GM18511 (cell line): Measurements from ENCODE around the gene ATP2B2.

Source experiments
- ATAC-seq: cut with Tn5 transposase; IDR thresholded peaks from one replicate; pipeline ENCODE4 v1.9.1; 2021; ENCODE audit warnings: mild to moderate bottlenecking, moderate library complexity; ENCODE audit not compliant: unreplicated experiment

ATP2B2 gene

DNA sequence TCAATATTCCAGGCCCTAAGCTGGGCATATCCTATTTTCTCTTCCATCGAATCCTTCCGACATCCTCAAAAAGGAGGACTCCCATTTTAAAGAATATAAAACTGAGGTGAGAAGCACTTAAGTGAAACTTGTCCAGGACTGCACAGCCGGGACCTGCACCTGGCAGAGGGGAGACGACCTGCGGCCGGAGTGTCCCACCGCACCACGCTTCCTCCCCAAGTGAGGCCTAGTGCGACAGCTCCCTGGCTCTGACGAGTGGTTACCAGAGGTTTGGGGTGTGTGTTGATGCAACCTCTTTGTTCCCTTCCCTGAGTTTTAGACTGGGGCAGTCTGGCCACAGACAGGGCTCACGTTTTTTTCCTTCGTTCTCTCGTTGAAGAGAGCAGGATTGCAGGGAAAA, 24.9 kb upstream of the ATP2B2 start:
- no peak for ATAC-seq

DNA sequence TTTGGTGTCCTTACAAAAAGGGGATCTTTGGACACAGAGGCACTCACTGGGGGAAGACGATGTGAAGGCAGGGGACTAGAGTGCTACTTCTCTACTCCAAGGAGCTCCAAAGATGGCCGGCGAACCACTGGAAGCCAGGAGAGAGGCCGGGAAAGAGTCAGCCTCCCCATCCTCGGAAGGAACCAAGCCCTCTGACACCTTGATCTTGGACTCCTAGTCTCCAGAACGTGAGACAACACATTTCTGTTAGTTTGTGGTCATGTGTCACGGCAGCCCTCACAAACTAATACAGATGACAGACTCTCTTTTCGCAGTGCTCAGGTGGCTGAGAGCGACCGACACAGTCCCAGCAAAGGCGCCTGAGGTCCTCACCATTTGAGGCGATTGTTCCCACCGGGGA, 24.4 kb upstream of the ATP2B2 start:
- no peak for ATAC-seq

DNA sequence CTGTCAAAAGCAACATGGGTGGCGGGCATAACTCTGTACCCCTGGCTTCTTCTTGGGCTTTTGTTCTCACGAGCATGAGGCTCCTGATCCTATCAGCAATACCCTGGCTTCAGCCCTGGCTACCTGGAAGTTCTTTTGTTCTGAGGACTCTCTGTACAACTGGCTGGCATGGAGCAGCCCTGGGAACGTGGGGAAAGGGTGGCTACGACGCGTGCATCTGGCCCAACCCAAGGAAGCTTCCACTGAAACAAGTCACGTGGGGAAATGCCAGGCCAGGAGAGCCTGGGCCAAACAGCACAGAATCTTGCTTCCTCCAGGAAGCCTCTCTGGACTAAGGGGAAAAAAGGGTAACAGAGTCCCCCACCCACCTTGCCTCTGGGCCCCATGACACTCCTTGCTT, 22.7 kb upstream of the ATP2B2 start:
- no peak for ATAC-seq

DNA sequence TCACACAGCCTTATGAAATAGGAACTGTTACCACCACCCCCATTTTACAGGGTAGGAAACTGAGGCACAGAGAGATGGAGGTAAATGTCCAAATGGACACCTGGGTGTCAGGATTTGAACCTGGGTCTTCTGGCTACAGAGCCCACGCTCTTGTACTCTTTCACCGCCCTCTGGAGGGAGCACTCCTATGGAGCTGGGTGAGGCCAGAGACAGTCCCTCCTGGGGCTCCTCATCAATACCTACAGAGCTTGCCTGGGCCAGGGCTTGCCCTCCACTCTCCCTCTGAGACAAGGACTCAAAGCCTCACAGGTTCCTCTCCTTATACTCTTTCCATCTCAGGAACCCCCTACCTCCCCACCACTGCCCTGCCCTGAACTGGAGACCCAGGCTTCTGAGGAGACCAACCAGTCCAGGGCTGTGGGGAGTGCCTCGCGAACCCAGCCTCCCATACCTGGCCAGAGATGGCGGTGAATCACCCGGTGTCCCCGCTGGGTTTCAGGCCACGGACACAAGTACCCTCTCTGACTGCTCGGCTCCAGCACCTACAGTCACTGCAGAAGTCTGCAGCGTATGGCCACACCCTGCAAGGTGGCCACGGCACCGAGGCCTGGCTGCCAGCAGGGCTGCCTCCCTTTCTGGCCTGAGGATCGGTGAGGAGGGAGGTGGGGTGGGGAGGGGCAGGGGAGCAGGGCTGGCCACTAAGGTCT, 22.1 kb upstream of the ATP2B2 start:
- no peak for ATAC-seq

DNA sequence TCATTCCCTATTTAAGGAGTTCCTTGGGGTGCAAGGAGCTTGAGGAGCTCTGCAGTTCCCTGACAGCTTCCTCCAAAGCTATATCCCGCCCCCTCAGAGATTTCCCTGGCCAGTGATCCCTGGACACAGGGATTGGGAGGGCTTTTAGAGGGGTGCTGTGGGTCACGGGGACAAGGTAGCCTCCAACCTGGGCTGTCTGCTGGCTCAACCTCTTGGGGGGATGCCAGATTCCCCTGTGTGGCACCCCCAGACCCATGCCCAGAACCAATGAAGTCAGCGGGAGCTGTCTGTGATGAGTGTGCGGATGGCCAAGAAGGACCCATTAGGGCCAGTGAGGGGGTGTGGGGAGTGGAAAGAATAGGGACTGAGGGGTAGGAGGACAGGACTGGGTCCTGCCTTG, 21.0 kb upstream of the ATP2B2 start:
- no peak for ATAC-seq

DNA sequence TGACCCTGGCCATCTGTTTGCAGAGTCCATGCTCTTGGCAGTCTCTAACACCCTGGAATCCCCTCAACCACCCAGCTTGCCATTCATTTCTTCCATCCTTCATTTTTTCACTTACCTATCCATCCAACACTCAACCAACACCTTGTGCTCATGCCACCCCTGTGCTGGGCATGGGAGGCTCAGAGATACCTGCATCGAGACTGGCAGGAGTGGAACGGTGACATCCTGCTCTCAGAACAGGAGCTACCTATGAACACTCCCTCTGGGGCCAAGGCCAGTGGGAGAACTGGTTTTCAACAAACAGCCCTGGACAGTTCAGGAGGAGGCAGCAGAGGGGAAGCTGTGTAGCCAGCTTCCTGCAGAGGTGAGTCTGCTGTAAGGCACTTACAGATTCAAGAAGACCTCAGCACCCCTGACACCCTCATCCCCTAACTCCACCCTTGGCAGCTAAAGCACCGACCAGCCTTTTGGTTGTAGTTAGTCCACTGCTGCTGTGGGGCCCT, 19.5 kb upstream of the ATP2B2 start:
- ATAC-seq, result no peak

DNA sequence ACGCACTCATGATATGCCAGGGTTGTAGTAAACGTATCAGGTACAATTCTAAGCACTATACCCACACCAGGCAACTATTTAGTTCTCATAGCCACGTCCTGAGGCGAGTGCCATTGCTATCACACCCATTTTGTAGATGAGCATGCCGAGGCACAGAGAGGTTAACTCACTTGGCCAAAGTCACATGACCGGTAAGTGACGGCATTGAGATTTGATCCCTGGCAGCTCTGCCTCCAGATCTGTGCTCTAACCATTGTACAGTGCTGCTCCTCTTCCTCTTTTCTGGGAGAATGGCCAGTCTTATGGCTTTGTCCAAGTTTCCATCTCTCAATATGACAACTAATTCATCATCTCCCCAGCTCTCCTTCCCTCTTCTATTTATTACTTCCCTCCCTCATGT, 18.9 kb upstream of the ATP2B2 start:
- ATAC-seq, result no peak

DNA sequence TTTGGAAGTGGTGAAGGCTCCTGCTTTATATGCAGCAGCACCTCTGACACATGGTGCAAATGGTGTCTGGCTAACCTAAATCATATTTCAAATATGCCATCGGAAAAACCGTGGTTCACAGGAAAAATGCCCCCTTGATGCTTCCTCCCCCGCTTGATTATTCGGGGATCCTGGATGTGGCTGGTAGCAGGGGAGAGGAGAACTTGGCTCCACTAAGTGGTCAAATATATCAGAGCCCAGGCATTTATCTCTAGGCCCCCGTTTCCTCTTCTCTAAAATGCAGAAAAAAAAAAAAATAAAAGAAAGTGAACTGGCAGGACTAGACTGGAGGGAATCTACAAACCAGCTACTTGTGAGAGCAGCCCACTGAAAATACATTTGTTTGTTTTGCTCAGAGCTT, 18.2 kb upstream of the ATP2B2 start:
- ATAC-seq, result no peak

DNA sequence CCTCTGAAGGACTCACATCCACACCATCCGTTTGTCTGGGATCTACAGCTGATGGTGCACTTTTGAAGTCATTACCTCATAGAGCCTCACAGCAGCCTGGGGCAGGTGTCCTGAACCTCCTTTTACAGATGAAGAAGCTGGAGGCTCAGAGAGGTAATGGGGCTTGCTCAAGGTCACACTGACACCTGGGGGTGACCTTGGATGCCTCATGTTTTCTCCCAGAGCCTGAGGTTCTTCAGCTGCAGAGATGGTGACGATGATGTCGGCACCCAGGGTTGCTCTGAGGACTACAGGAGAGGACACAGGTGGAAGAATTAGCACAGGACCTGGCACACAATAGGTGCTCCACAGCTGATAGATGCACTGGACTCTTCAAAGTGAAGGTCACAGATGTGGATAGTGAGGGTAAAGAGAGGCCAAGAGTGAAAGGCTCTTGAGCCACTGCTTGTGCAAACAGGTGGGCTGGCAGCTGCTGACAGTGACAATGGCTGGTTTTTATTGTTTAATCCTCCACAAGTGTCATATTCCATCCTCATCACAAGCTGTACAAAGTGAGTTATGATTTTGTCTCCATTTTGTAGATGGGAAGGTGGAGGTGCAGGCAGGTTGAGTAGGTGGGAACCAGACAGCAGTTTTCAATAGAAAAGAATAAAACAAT, 17.4 kb upstream of the ATP2B2 start:
- ATAC-seq, result no peak

DNA sequence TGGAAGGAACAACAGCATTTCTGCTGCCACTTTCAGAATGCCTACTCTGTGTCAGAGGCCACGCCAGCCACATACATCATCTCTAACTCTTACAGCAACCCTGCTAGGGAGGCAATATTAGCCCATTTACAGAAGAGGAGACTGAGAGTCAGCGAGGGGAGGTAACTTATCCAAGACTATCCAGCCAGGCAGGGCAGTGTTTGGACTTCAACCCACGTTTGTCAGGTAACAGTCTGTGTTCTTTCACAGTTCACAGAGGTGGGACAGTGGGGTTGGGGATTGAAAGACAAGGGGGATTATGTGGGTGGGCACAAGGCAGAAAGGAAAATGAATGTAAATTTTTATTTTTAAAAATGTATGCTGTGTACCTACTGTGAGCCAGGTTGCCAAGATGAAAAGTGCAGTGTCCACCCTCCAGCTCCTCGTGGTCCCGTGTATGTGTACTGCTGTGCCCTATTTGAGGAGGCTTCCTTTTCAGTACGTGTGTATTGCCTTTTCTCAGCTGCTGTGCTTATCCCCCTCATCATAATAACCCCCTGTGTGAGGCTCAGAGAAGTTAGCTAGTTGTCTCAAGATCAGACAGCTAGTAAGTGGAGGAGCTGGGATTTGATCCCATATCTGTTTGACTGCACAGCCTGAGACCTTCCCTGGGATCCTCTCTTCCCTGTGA, 16.5 kb upstream of the ATP2B2 start:
- ATAC-seq, result no peak

DNA sequence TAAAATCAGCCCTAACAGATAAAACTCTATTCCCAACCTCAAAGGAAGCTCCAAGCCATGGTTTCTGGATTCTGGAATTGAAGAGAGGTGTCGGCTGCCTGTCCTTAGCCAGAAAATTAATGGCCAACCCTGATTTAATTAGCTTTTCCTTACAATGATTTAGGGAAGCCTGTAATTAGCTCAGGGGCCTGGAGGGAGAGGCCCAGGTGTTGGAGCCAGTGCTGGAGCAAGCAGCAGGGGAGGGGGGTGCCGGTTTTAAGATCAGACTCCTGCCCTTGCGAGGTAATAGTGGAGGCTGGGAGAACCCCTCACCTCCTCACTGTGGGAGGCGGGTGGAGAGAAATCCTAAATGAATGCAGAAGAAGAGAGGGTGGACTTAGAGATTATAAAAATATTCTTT, 14.7 kb upstream of the ATP2B2 start:
- ATAC-seq, result no peak

DNA sequence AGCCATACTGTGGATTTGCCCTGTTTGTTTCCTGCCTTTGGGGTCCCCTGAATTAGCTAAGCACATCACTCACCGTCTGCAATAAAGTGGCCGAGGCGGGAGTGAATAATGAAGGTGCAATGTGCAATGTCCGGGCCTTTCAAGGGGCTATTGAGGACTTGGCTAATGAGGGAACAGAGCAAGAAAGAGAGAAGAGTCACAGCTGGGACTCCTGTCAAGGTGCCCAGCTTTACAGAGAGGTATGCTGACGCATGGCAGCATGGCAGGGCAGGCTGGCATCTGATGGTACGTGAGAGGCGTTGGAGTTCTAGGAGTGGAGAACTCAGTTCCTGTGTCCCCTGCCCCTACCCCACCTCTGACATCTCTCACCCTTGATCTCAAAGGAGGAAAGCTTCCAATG, 13.8 kb upstream of the ATP2B2 start:
- no peak for ATAC-seq

DNA sequence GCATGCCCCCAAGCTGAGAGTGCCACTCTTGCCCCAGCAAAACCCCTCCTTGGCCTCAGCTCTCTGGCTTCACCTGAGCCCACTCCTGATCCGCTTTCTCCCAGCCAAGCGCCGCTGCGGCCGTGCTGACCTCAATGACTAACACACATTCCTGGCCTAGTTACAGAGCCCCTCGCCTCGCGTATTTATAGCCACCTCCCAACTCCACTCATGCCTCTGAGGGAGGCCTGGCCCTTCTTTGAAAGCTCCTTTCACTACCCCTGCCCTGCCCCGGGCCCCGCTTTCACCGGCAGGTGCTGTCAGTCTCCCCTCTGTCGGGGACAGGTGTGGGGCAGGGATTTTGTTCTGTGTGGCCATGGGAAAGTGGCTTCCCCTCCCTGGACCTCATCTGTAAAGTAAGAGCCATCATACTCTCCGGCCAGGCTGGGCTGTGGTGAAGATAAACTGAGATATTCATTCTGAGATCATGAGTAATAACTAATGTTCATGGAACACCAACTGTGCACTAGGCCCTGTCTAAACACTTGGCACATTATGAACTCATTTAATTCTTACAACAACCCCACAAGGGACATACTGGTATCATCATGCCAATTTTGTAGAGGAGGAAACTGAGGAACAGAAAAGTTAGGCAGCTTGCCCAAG, 13.2 kb upstream of the ATP2B2 start:
- no peak for ATAC-seq

DNA sequence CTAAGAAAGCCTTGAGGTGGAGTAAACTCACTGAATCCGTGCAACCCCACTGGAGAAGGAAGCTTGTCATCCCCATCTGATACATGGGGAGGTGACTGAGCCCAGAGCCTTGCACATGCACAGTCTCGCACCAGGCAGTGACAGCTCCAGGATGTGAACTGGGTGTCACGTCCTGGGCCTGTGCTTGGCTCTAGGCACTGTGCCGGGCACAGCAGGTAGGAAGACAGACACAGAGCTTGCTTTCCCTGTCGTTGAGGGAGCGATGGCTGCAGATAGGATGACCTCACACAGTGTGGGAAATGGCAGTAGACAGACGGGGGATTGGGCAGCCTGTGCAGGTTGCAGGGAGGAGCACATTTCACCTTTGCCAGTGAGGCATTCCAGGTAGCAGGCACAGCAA, 12.2 kb upstream of the ATP2B2 start:
- ATAC-seq, result no peak

DNA sequence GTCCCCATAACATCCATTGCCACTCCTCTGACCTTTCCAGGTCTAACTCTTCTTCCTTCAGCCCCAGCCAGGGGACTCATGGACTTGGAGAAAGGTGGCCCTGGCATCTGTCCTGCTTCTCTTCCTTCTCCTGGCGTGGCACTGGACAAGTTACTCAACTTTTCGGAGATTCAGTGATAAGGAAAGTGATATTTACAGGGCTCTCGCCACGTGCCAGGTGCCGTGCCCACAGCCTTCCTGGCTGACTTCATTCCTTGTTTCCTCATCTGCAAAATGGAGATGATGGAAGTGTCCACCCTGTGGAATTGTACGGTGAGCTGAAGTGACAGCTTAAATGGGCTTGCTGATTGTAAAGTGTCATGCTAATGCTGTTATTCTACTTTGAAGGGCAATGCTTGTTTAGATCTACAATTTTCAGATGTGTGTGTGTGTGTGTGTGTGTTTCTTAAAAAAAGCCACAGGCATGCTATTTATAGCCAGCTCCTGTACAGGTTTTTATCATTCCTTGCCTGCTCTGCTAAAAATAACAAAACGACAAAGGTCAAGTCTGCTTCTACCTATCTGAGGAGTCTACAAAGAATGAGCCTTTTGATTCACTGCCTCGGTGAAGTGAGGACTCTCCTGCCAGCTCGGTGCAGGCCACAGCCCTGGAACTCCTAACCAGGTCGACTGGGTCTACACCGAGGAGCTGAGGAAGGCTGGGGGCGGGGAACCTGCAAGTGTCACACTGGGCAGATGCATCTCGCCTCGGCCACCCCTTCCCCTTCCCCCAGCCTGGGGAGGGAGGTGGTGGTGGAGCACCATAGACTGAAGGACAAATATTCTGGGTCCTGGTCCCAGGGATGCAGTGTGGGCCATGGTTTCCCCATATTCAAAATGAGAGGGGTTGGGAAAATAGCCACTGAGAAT, 11.4 kb upstream of the ATP2B2 start:
- ATAC-seq, result no peak

DNA sequence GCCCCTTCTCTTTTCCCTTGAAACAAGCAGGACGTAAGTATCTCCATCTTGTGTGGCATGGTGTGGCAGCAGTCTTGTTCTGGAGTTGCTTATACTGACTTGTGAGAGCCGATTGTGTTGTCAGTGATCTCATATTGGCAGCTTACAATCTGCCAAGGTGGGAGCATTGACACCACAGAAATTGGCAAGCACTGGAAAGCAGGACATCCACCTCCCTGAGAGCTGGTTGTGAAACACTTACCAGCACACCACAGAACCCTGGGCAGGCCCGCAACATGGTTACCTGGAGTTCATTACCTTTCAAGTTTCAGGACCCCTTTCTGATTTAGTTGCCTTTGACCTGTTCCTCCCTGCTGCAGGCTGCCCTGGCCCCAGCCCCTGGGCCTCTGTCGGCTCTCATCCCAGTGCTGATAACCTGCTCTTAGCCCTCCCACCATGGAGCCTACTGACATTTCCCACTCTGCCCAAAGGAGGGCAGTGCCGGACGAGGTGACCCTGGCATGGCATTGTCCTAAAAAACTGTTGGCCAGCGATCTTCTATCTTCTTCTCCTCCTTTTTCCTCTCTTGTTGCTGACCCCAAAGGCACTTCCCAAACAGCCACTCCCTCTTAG, 10.6 kb upstream of the ATP2B2 start:
- ATAC-seq, result no peak

DNA sequence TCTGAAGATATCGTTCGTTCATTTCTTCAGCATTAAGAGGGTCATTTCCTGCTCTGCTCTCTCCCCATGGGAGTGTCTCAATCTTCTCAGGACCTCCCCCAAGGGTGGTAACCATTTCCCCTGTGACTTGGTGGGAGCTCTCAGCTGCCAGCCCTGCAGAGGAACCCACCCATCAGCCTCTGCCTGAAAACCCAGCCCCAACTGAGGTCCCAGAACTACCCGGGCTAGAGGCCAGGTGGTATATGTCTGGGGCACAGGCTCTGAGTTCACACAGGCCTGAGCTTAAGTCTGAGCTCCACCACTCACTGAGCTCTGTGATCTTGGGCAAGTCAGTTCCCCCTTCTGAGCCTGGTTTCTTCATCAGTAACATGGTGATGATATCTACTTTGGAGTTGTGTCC, 10.0 kb upstream of the ATP2B2 start:
- ATAC-seq, result no peak

DNA sequence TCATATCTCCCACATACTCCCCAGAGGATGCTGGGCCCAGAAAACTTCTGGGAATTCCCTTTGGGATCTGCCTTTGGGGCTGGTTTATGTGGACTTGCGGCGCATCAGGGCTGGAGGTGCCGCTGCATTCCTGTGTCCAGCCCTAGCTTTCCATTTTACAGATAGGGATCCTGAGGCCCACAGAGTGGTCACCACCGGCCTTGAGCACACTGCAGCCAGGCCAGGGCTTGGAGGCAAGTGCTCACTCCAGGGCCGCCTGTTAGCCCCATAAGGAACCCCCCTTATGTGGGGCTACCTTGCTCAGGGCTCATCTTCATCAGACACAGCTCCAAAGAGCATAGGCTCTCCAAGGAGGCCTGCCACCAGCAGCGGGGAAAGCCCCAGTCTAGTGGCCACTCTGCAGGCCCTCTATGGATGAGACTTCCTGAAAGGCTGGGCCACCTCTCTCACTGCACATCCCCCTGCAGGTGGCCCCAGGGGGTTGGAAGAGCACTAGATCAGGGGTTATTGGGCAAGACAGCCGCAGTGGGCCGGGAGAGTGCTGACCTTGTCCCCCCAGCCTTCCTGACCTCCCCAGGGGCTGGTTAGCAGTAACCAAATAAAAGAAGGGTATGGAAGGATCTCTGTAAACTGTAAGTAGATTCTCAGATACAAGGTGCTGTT, 9.2 kb upstream of the ATP2B2 start:
- ATAC-seq, result no peak

DNA sequence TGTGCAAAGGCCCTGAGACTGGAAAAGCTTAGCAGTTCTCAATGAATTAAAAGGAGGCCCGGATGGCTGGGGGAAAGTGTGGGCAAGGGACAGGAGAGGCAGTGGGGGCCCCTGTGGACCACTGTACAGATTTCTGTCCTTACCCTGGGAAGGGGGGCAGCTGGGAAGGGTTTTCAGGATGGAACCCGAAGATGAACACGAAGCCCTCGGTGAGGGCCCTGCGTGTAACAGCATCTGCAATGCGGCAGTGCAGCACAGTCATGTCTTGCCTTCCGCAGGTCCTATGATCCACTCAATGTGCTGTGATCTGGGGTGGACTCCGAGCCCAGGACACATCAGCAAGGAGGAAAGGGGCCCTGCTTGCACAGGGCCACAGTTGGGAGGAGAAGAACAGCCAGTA, 7.9 kb upstream of the ATP2B2 start:
- no peak for ATAC-seq

DNA sequence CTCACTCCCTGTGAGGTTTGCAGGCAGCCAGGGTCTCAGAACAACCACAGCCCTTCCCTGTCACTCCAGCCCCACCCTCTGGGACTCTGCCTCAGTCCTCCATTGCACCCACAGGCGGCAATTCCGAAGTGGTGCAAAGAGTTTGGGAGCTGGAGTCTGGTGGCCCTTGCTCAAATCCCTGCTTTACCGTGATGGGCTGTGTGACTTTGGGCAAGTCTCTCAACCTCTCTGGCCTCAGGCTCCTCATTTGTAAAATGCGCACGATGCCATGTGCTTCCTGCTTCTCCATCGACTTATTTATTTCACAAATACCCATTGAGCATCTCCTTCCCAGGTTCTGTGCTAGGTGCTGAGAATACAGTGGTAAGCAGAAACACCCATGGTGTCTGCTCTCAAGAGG, 7.3 kb upstream of the ATP2B2 start:
- no peak for ATAC-seq
